GM21786 (cell line): ENCODE measurements around the gene IGFBPL1.
A peak's percentile ranks its signal among the peaks of the same experiment; 100 is the strongest.

ENCODE experiments used
- ATAC-seq: cut with Tn5 transposase; IDR thresholded peaks from one replicate; pipeline ENCODE4 v1.9.1; 2021; ENCODE audit not compliant: unreplicated experiment

The IGFBPL1 gene, protein sequence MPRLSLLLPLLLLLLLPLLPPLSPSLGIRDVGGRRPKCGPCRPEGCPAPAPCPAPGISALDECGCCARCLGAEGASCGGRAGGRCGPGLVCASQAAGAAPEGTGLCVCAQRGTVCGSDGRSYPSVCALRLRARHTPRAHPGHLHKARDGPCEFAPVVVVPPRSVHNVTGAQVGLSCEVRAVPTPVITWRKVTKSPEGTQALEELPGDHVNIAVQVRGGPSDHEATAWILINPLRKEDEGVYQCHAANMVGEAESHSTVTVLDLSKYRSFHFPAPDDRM

DNA sequence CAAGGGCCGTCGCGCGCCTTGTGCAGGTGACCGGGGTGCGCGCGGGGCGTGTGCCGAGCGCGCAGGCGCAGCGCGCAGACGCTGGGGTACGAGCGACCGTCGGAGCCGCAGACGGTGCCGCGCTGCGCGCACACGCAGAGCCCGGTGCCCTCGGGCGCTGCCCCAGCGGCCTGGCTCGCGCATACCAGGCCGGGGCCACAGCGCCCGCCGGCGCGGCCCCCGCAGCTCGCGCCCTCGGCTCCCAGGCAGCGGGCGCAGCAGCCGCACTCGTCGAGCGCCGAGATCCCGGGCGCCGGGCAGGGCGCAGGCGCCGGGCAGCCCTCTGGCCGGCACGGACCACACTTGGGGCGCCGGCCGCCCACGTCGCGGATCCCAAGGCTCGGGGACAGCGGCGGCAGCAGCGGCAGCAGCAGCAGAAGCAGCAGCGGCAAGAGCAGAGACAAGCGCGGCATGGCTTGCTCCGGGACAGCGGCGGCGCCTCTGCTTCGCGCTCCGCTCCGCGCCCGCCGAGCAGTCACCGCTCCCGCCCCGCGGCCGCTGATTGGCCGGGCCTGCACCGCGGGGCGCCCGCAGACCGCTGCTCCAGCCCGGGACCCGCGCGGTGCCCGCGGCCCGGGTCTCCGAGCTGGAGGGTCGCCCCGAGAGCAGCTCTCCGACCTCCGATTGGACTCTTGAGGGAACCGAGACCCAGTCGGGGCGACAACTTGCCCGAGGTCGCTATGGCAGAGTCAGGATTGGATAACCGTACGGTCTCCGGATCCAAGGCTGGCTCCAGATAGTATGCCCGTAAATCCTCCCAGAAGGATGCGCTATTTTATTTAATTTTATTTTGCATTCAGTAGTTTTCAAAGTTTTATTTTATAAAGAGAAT, at the start of gene IGFBPL1:
TSS of gene IGFBPL1 (minus strand) at position 482 of the 871 bp plus-strand sequence. CDS start at position 452, 30 bp downstream.
- ATAC-seq = no peak

DNA sequence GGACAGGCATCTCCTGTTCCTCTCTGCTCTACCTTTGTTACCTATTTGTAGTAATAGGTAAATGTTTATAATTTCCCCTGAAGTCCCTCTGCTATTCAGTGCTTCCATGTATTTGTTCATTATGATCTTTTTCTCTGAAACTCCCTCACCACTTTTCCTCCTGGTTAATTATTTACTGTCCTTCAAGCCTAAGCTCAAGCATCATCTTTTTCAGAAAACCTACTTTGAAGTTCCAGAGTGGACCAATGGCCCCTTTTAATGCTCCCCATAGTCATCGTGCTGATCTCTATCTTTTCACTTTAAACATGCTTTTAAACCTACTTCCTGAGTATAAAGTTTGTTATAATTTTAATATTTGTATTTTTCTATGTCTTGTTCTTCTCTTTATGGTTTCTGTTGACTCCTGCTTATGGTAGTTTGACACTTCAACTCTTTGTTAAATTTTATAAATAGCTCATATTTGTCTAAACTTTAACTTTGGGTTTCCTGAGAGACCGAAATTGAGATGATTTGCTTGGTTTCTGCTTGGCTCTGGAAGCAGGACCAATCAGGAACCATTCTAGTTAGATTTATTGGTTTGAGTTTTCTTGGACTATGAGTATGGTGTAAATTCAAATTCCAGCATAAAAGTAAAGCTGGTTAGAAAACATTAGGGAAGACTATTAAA, 48.5 kb upstream of the IGFBPL1 start:
- ATAC-seq = peak; percentile 54

DNA sequence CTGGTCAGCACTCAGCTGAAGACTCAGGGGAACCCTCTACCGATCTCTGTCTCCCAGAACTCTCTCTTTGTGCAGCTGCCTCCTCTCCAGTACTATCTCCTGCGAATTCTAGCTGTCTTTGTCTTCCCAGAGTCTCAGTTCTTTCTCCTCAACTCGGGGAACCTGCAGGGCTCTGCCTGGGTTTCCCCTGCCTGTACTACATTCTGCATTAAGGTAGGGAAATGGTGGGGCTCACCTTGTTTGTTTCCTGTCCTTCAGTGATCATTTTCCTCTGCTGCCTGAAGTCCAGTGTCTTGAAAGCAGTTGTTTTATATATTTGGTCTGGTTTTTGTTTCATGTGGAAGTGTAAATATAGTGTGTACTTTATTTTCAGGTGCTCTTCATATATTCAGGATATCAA, 43.1 kb upstream of the IGFBPL1 start:
- ATAC-seq = no peak

DNA sequence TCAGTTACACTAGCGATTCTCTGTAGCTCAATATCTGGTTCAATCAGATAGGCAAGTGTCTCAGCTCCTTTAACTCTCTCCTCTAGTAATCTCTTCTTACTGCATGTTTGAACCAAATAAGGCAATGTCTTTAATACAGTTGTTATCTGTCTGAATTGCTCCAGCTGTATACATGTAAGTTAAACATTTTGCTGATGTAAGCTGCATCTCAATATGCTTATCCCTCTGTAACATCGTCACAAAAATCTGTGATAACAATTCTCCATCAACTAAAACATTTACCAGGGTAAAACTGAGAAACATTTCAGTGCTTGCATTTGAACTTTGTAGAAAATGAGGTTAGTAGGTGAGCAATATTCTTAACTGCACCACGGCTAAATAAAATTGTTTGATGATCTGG, 29.6 kb upstream of the IGFBPL1 start:
- no peak for ATAC-seq

DNA sequence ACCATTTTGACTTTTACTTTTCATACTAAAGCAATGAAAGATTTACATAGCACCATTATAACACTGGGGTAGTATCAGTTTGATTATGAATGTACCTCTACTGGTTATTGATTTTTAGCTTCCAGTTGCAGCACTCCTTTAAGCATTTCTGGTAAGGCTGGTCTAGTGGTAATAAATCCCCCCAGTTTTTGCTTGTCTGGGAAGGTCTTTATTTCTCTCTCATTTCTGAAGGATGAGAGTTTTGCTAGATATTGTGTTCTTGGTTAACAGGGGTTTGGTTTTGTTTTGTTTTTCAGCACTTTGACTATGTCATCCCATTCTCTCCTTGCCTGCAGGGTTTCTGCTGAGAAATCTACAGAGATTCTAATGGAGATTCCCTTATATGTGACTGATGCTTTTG, 26.9 kb upstream of the IGFBPL1 start:
- no peak for ATAC-seq

DNA sequence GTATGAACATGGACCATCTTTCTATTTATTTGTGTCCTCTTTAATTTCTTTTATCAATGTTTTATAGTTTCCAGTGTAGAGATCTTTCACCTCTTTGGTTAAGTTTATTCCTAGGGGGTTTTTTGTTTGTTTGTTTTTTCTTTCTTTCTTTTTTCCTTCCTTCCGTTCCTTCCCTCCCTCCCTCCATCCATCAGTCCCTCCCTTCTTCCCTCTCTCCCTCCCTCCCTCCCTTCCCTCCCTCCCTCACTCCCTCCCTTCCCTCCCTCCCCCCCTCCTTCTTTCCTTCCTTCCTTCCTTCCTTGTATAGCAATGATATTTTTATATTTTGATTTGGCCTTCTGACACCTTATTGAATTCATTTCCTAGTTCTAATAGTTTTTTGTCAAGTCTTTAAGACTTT, 23.4 kb upstream of the IGFBPL1 start:
- ATAC-seq = no peak

DNA sequence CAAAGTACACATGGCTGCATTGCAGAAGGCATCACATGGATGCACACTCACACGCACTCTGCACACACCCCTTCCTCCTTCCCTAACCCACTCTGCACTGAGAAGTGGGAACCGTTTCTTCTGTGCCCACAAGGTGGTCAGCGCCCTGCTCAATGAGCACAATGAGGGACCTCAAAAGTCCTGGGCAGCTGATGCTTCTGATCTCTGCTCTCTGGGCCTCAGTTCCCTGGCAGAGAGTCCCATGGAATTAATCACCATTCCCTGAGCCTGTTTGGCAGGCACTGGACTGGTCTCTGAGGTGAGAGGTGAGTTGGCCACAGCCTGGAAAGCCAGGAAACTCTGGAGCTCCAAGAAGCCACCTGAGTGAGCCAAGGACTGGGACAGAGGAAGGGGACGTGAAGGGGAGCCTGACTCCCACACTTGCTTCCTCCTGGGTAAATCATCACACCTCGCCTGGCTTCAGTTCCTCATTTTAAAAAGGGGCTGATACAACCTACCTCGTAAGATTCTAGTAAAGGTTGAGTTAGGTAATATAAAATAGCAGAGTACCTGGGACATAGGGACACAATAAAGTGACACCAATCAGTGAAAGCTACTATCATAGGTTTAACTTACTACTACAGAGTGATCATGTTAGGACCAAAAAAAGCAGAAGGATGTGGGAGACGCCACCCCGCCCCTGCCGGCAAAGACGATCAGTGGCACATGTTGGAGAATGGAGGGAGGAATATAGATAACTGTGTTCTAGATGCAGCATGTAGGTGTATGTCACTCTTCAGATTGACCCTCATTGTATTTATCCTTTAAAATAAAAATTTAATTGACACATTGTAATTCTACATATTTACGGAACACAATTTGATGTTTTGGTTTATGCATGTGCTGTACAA, 21.1 kb upstream of the IGFBPL1 start:
- peak; percentile 93 for ATAC-seq

DNA sequence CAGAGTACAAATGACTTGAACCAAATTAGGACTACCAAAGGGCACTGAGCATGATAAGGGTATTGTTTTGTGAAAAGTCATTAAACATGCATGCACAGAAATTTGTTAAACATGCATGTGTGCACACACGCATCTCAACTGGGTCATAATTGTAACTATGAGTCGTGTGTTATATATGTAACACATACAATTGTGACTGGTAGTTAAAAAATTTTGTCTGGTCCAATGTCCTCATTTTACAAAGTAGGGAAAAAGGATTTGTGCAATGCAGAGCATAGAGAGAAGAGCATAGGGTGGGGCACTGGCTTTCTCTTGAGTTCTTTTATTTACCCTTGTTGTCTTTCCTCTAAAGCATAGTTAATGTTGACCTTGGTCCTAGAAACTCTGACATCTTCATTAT, 19.3 kb upstream of the IGFBPL1 start:
- ATAC-seq = no peak

DNA sequence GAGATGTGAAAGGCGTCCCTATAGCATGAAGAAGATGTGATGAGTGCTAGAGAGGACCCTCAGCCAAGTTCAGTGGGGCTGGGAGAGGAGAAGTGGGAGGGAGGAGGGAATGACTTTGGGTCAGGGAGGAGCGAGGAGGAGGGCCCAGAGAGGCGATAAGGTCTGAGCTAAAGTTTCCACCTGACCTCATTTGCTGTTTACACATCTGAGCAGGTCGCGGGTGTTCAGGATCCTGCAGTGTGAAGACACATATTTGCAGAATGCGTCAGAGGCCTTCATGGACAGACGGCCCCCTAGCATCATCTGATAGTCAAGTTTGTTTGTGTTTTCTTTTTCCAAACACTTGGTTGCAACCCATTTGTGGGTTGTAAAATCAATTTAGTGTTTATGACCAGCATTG, 18.9 kb upstream of the IGFBPL1 start:
- ATAC-seq = no peak

DNA sequence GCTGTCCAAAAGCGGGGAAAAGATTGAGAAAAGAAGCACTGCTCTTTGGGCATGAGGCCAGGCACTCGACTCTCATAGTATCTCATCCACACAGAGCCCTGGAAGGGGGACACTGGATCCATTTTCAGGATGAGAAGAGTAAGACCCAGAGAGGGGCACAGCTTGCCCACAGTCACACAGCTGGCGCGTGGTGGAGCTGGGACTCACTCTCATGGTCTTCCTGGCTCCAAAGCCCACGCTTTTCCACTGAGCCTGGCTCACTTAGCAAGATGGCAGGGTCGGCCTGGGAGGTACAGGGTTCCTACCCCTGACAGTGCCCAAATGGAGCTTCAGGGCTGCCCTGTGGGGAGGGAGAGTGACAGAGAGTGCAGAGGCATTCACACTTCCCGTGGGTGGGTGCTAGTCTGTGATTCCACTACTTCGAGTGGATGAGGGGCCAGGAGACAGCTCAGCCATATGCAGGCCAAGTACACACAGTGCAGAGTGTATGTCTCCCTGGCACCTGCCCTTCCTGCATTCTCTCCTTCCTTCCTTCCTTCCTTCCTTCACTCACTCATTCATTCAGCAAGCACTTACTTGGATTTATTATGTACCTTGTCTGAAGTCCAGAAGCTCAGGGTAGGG, 18.3 kb upstream of the IGFBPL1 start:
- no peak for ATAC-seq

DNA sequence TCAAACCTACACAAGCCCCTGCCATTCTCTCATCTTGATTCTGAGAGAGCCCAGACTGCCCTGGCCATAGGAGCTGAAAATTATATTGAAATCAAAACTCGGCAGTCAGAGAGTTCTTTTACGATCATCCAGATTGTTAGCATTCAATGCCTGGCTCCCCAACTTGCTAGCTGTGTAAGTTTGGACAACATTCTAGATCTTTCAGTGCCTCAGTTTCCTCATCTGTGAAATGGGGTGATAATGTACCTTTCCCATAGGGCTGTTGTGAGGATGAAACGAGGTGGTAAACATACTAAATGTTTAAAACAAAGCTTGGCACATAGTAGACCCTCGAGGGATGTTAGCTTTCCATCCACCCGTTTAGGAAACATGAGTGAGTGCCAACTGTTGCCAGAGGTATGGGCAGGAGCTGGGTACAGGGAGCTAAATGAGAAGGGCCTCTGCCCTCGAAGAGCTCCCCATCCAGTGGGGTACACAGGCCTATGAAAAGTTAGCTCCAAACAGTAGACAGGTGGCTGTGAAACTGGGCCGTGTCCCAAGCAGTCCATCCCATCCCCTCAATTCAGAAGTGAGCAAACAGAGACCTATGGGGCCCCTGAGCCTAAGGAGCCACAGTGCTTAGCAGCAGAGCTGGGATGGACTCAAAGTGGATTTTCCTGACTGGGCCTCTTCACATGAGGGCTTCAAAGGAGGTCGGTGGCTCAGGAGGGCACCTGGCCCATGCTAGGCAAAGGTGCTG, 17.3 kb upstream of the IGFBPL1 start:
- no peak for ATAC-seq

DNA sequence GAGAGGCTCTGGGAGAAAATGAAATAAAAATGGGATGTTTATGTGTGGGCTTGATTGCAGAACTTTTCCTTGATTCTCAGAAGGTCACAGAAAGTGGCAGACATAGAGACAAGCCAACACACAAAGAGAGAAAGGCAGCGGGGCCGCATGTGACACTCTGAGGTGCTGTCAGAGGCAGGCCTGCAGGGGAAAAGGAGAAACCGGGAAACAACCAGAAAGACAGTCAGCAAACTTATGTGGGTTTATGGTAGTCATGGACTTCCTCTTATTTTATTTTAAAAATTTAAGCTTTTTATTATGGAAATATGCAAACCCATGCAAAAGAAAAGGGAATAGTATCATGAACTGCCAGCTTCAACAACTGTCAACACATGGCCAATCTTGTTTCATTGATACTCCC, 16.3 kb upstream of the IGFBPL1 start:
- no peak for ATAC-seq

DNA sequence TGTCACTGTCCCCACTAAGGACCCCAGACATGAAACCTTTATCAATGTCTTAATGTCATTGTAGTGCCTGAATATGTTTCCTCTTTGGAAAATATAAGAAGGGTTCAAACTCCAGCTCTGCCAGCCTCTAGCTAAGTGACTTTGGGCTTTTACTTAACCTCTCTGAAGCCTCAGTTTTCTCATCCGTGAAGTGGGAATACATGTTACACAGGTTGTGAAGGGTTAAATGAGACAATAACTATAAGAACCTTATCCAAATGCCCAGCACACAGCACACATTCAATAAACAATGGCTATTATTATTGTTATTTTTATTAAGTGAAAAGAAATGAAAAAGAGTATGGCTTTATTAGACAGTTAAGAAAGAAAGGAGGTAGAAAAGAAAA, 15.7 kb upstream of the IGFBPL1 start:
- no peak for ATAC-seq

DNA sequence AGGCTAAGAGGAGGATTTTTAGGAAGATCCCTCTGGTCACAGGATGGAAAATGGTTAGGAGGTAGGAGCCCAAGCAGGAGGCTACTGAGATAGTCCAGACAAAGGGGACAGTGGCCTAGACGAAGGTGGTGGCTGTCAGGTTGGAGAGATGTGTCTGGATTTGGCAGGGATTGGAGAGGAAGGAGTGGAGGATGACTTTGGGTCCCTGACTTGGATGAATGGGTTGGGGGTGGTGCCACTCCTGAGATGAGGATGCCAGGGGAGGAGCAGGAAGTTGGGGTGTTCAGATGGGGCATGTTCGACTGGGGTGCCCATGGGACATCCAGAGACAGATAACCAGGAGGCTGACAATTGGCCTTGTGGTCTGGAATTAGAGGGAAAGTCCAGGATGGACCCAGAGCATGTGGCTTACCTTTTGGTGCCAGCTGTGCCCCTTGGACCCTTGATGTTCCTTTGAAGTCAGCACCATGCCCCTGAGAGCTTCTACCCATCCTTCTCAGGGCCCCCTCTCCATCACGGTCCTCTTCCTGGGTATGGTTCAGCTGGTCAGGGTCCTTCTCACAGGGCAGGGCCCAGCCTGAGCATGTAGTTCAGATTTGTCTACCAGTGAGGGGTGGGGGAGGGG, 15.1 kb upstream of the IGFBPL1 start:
- ATAC-seq = no peak

DNA sequence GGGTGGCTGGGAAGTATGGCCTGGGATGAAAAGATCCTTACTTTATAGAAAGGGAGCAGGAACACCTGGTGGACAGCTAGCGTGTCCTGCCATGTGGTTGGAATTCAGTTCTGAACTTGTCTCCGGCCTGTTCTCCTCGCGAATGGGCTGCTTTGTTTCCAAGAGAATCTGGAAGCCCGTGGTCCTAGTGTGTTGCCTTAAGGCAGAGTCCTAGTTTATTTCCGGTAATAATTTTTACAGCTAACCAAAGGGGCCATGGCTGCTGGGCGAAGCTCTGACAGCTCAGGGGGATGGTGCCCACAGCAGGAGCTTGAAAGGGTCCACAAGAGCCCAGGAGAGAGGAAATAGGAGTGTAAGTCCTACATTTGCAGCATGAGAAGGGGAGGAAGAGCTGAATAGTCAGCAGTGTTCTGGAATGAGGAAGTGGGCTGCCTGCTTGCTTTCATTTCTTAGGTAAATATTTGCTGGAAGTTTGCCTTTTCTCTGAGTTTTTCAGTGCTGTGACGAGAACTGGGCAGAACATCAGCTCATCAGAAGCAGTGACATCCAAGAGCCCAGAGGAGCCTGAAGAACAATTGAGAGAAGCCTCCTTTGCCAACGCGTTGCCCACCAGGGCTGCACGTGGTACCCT, 13.1 kb upstream of the IGFBPL1 start:
- peak; percentile 52 for ATAC-seq

DNA sequence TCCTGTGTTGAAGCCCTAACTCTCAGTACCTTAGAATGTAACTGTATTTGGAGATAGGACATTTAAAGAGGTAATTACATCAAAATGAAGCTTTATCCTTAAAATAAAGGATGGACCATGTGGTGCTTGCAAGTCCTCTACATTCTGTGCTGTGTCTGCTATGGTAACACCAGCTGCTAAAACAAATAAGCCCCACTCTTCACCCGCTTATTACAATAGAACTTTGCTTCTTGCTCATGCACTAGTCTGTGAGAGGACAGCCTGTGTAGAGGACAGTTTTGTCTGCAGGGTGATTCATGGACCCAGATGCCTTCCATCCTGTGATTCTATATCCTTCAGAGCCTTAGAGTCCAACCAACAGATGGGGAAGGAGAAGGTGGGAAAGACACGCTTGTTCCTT, 12.5 kb upstream of the IGFBPL1 start:
- ATAC-seq = no peak

DNA sequence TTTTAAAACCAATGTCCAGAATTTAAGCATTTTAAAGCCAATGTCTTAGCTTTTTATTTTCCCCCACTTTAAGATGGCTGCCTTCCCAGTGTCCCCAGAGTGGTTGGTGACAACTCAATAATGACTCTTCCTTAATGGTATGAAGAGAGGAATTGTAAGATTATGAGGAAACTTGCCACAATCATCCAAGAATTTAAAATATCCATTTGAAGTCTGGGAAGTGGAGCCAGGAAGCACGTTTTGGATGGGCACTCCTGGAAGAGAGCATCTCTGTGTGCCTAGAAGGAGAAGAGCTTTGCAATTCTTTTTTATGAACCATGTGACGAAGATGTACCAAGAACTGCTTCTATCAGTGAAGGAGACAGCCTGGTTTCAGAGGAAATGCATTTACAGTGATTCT, 11.3 kb upstream of the IGFBPL1 start:
- no peak for ATAC-seq

DNA sequence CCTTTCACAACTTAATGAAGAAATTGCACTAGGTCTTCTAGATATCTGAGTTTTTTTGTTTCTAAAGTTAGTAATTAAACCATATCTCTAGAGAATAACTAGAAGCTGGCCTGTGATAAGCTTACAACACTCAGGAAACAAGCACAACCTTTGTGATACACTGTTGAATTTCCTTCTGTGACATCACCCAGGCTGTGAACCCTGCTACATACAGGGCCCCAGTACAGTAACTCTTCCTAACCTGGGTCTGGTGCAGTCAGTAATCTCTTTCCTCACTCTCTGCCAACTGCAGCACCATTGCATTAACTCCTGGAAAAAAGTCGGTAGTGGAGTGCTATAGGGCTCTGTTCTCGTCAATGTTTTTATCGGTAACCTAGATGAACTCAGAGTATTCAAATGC, 10.6 kb upstream of the IGFBPL1 start:
- no peak for ATAC-seq

DNA sequence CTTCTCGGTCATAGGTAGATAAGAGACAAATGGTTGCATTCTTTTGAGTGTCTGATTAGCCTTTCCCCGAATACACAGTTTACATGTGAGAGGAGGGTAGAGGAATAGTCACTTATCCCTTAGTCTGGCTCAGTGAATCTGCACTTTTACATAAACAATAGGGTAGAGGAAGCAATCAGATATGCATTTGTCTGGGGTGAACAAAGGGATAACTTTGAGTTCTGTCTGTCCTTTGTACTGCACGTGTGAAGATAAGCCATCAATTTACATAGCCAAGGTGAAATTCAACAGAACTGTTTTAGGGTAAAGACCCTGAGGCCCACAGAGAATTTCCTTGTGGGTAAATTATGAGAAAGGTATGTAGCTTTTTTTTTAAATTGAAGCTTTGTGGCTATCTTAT, 10.1 kb upstream of the IGFBPL1 start:
- no peak for ATAC-seq
